GM12878 (cell line): ENCODE data around the gene MYO1D. TPM values are rescaled to one million over a fixed set of nuclear protein-coding genes. Genes with fewer than 3 reads are reported as not detected.

ENCODE experiments used
- ATAC-seq: fragments of 200-7000 bp; cut with Tn5 transposase; 3 replicates; pipeline ENCODE4 v1.9.1; 2020; ENCODE audit warnings: mild to moderate bottlenecking, moderate library complexity
- BruUV-seq: library from RNA; stranded (reverse); fragments of 400-500 nt; replicated peaks from 2 replicates; lab custom pipeline; 2021; lab: Mats Ljungman, UMichigan
- CTCF ChIA-PET: fragments of 300-600 bp; sonication (Branson Sonifier 250); formaldehyde crosslinking; extraction: SDS; loops from one replicate; lab custom pipeline; 2021; ENCODE audit warnings: inconsistent platforms; lab: Yijun Ruan, JAX
- POLR2A ChIA-PET: fragments of 350-600 bp; formaldehyde crosslinking; extraction: SDS; loops from one replicate; lab custom pipeline; 2021; ENCODE audit warnings: inconsistent platforms; lab: Charles Lee
- RAD21 ChIA-PET: fragments of 300-600 bp; sonication (Branson Sonifier 250); formaldehyde crosslinking; loops from one replicate; lab custom pipeline; 2023; ENCODE audit warnings: antibody characterized with exemption; ENCODE audit not compliant: unreplicated experiment; lab: Charles Lee
- SMC1A ChIA-PET: fragments of 300-600 bp; sonication (Branson Sonifier 250); formaldehyde crosslinking; loops from one replicate; lab custom pipeline; 2023; ENCODE audit not compliant: unreplicated experiment, uncharacterized antibody; lab: Charles Lee
- DNase-seq: peaks from one replicate; pipeline ENCODE4 v3.0.0-alpha.2; 2011; ENCODE audit warnings: low read depth, low spot score
- FAIRE-seq: peaks from 3 replicates; lab custom pipeline; 2011; peaks lifted over from hg19 to GRCh38; lab: Jason Lieb, UNC
- H2AFZ ChIP-seq: 2 replicates; pipeline ENCODE4 v1.6.0; 2011; ENCODE audit warnings: low read depth, low read length, control low read depth; ENCODE audit not compliant: control insufficient read depth
- H3K27ac ChIP-seq: 2 replicates; pipeline ENCODE4 v1.5.1; 2011; ENCODE audit warnings: control low read depth; ENCODE audit not compliant: control insufficient read depth, insufficient read depth
- H3K27me3 ChIP-seq, 2 experiments: replicated peaks in 1 of 2; 2 replicates each; pipeline versions ENCODE4 v1.6.0 to v1.6.1; 2011; ENCODE audit warnings: low read length in 1 of 2; ENCODE audit not compliant: control insufficient read depth in 2 of 2, insufficient read depth in 2 of 2
- H3K36me3 ChIP-seq, 2 experiments: 2 replicates each; pipeline ENCODE4 v1.5.1; 2011; ENCODE audit warnings: low read length in 1 of 2; ENCODE audit not compliant: control insufficient read depth in 2 of 2, insufficient read depth in 2 of 2
- H3K4me1 ChIP-seq: 2 replicates; pipeline ENCODE4 v1.6.1; 2011; ENCODE audit warnings: mild to moderate bottlenecking, low read length, moderate library complexity, mixed read lengths; ENCODE audit not compliant: control insufficient read depth, insufficient read depth
- H3K4me2 ChIP-seq: 2 replicates; pipeline ENCODE4 v1.6.0; 2011; ENCODE audit warnings: control low read depth; ENCODE audit not compliant: control insufficient read depth, insufficient read depth
- H3K4me3 ChIP-seq: fragments of 200-600 bp; sonication (generic); 2 replicates; pipeline ENCODE4 v1.5.1; 2016
- H3K79me2 ChIP-seq: 2 replicates; pipeline ENCODE4 v1.6.0; 2011; ENCODE audit warnings: low read length; ENCODE audit not compliant: control insufficient read depth, insufficient read depth
- H3K9ac ChIP-seq: 2 replicates; pipeline ENCODE4 v1.8.0; 2011; ENCODE audit warnings: low read length, control low read depth, mixed read lengths; ENCODE audit not compliant: control insufficient read depth, insufficient read depth
- H3K9me3 ChIP-seq: replicated peaks from 3 replicates; pipeline ENCODE4 v1.5.1; 2011; ENCODE audit warnings: mild to moderate bottlenecking, low read length; ENCODE audit not compliant: control insufficient read depth, insufficient read depth
- H4K20me1 ChIP-seq: 2 replicates; pipeline ENCODE4 v1.6.0; 2011; ENCODE audit not compliant: control insufficient read depth, insufficient read depth
- CHD1 ChIP-seq: IDR thresholded peaks from 2 replicates; pipeline ENCODE4 v1.6.1; 2012; ENCODE audit warnings: low read depth, low read length, improper control_type of control experiment
- E4F1 ChIP-seq: fragments of 450-650 bp; IDR thresholded peaks from 2 replicates; pipeline ENCODE4 v1.6.1; 2018; ENCODE audit warnings: borderline replicate concordance, mild to moderate bottlenecking; ENCODE audit not compliant: partially characterized antibody
- FOS ChIP-seq: IDR thresholded peaks from 3 replicates; pipeline ENCODE4 v1.6.1; 2011; ENCODE audit warnings: borderline replicate concordance; ENCODE audit not compliant: insufficient read length; ENCODE audit errors: extremely low read depth
- IKZF2 ChIP-seq, 2 experiments: fragments of 450-650 bp; IDR thresholded peaks; 2 replicates each; pipeline ENCODE4 v1.6.1; 2017; ENCODE audit warnings: mild to moderate bottlenecking in 2 of 2, moderate library complexity in 2 of 2
- JUND ChIP-seq: IDR thresholded peaks from 2 replicates; pipeline ENCODE4 v1.6.1; 2012; ENCODE audit warnings: low read depth, mild to moderate bottlenecking, low read length, improper control_type of control experiment, moderate library complexity
- MYB ChIP-seq: fragments of 150-350 bp; IDR thresholded peaks from 2 replicates; pipeline ENCODE4 v1.6.1; 2014; ENCODE audit warnings: mild to moderate bottlenecking, low read depth, low read length, borderline replicate concordance
- NFYB ChIP-seq: IDR thresholded peaks from 2 replicates; pipeline ENCODE4 v1.6.1; 2011; ENCODE audit warnings: low read depth, mild to moderate bottlenecking, low read length, improper control_type of control experiment, moderate library complexity; ENCODE audit not compliant: insufficient read depth
- PAX8 ChIP-seq: fragments of 450-650 bp; IDR thresholded peaks from 2 replicates; pipeline ENCODE4 v1.6.1; 2017; ENCODE audit warnings: mild to moderate bottlenecking, moderate library complexity
- RAD51 ChIP-seq: fragments of 450-650 bp; IDR thresholded peaks from 2 replicates; pipeline ENCODE4 v1.6.1; 2016; ENCODE audit warnings: moderate library complexity, mild to moderate bottlenecking, inconsistent platforms
- SMAD1 ChIP-seq: fragments of 450-650 bp; IDR thresholded peaks from 2 replicates; pipeline ENCODE4 v1.6.1; 2018; ENCODE audit warnings: mild to moderate bottlenecking, low read depth; ENCODE audit not compliant: partially characterized antibody
- ZBTB33 ChIP-seq: fragments of 450-650 bp; IDR thresholded peaks from 2 replicates; pipeline ENCODE4 v1.6.1; 2017; ENCODE audit warnings: mild to moderate bottlenecking
- ZNF622 ChIP-seq: fragments of 450-650 bp; IDR thresholded peaks from 2 replicates; pipeline ENCODE4 v1.6.1; 2017; ENCODE audit warnings: mild to moderate bottlenecking, inconsistent platforms
- WGBS: methylation state at CpG from one replicate; pipeline ENCODE4 v1.1.6; 2016; ENCODE audit warnings: low lambda C conversion rate; ENCODE audit not compliant: insufficient replicate concordance, insufficient coverage; ENCODE audit errors: missing lambda C conversion rate; 5-methylcytosine and 5-hydroxymethylcytosine counted together
- in situ Hi-C: fragments of 300-500 bp; cut with MboI; formaldehyde crosslinking; loops from 9 replicates; pipeline ENCODE4 v1.14.3; 2018; ENCODE audit warnings: mixed read lengths
- intact Hi-C: fragments of 100-400 bp; cut with micrococcal nuclease; formaldehyde crosslinking; loops from one replicate; pipeline ENCODE4 v1.14.2; 2022; ENCODE audit not compliant: unreplicated experiment
- polyA plus RNA-seq, 11 experiments: library from polyadenylated mRNA; depleted of rRNA in 4 of 11; unstranded in 6 of 11; stranded (reverse) in 5 of 11; fragments of >200 nt; fragmentation: Nextera tagmentation in 4 of 11; fragmentation: Illumina TruSeq in 1 of 11; extraction: Ambion mirVana in 4 of 11; extraction: Trizol in 1 of 11; gene quantifications; 1 replicate in 1 of 11; 2 replicates in 10 of 11; pipeline versions ENCODE4 v1.2.1 to v1.2.3, GENCODE V29; 2011 to 2016; ENCODE audit warnings: inconsistent platforms in 2 of 11, missing spikeins in 2 of 11, low read depth in 1 of 11
- total RNA-seq, 4 experiments: library from RNA; depleted of rRNA in 3 of 4; stranded (reverse); fragments of >200 nt in 3 of 4; fragmentation: Illumina TruSeq in 1 of 4; extraction: Trizol in 1 of 4; gene quantifications; 2 replicates each; pipeline versions ENCODE4 v1.2.1 to v1.2.3, GENCODE V29; 2013 to 2021

MYO1D gene
- total and polyA plus RNA-seq, 10 of the 15 experiments (the other 5 are each of a cell fraction or from before 2014, with no cell fraction given), result 1.8 to 37.7 (median 25.4) TPM

GRCh38 chr17:32921017-32921416, 44.1 kb upstream of the MYO1D start:
- no TSS peak for BruUV-seq
- FAIRE-seq (no peak), DNase-seq (no peak), ATAC-seq (no peak)
- intact Hi-C loops (no loop called here), in situ Hi-C loops (loop anchor here (25.0 kb wide), 1 partner anchor 459 kb away; no protein-coding TSS in a partner anchor)
- ChIA-PET RAD21 (interaction anchor here (1.4 kb wide), 1 partner anchor 44 kb away, joined by 3 read pairs; no protein-coding TSS in a partner anchor), CTCF (interaction anchor here (1.1 kb wide), 1 partner anchor 11 kb away, joined by 6 read pairs; no protein-coding TSS in a partner anchor), POLR2A (no interaction called here), SMC1A (no interaction called here)
- Histone ChIP-seq H3K27me3 (no peaks in the 10 kb centered on the region), H3K36me3 (no peaks in the 10 kb centered on the region), H3K9ac (no peak overlapping the region), H3K4me3 (no peak overlapping the region), H3K27ac (no peak overlapping the region), H2AFZ (no peak overlapping the region), H3K9me3 (no peaks in the 10 kb centered on the region), H4K20me1 (no peaks in the 10 kb centered on the region), H3K4me2 (no peak overlapping the region), H3K4me1 (no peaks in the 10 kb centered on the region), H3K79me2 (no peaks in the 10 kb centered on the region)
- TF ChIP-seq ZBTB33 (no peak), JUND (no peak), SMAD1 (no peak)
- 79% methylated on average over 10 of the region's 10 CpGs for WGBS

- H3K9ac ChIP-seq, result no peak overlapping the region
- no peak for DNase-seq
- ChIA-PET CTCF (interaction anchor here (1.1 to 1.8 kb wide), 3 partner anchors 10 to 43 kb away, joined by 6 to 9 read pairs (median 6); partner anchors contain the start of gene MYO1D), SMC1A (interaction anchor here (0.6 to 2.0 kb wide), 2 partner anchors 11 to 15 kb away, joined by 3 to 7 read pairs; no protein-coding TSS in a partner anchor), RAD21 (interaction anchor here (1.4 kb wide), 1 partner anchor 43 kb away, joined by 3 read pairs; no protein-coding TSS in a partner anchor), POLR2A (no interaction called here)
- ATAC-seq, result no peak
- H3K9me3 ChIP-seq, result no peaks in the 10 kb centered on the region; the same call in 2 of the 3 replicates
- H3K27ac ChIP-seq, result no peak overlapping the region
- 58% methylated on average over 8 of the region's 8 CpGs for WGBS
- no peak for FAIRE-seq
- no peaks in the 10 kb centered on the region for H3K36me3 ChIP-seq
- in situ Hi-C loops, result loop anchor here (25.0 kb wide), 1 partner anchor 458 kb away; no protein-coding TSS in a partner anchor
- H3K79me2 ChIP-seq, result no peaks in the 10 kb centered on the region
- no peak overlapping the region for H3K4me2 ChIP-seq
- H4K20me1 ChIP-seq, result no peaks in the 10 kb centered on the region
- no peak overlapping the region for H2AFZ ChIP-seq
- no peak overlapping the region for H3K4me3 ChIP-seq
- BruUV-seq, result no TSS peak
- intact Hi-C loops, result no loop called here
- H3K4me1 ChIP-seq, result no peaks in the 10 kb centered on the region
- H3K27me3 ChIP-seq, result no peaks in the 10 kb centered on the region
- TF ChIP-seq IKZF2 (IDR thresholded peaks at IDR 0.05) (no peak), RAD51 (no peak), ZNF622 (no peak), CHD1 (no peak), NFYB (no peak), E4F1 (no peak), MYB (no peak), PAX8 (no peak), FOS (no peak)
Observed at GRCh38 chr17:32920293-32920692, 43.4 kb upstream of the MYO1D start.
